Hepatocyte (in vitro differentiated cells): Measurements from ENCODE around the gene SLFN5.
"Not testable (repeated sequence)": the region's sequence is repeated elsewhere in the genome, so short reads cannot be mapped to it uniquely, and the experiment has no call there.

ENCODE experiments used
- EZH2 ChIP-seq: fragments of 200-600 bp; sonication (generic); IDR thresholded peaks from 2 replicates; pipeline ENCODE4 v1.6.1; 2016; ENCODE audit warnings: antibody characterized with exemption, mild to moderate bottlenecking, borderline replicate concordance
- TF ChIP-seq, protein P1 (sequence below): fragments of 200-600 bp; sonication (generic); IDR thresholded peaks from 2 replicates; pipeline ENCODE4 v1.5.1; 2016; ENCODE audit warnings: antibody characterized with exemption, mild to moderate bottlenecking; ENCODE audit not compliant: poor library complexity

DNA sequence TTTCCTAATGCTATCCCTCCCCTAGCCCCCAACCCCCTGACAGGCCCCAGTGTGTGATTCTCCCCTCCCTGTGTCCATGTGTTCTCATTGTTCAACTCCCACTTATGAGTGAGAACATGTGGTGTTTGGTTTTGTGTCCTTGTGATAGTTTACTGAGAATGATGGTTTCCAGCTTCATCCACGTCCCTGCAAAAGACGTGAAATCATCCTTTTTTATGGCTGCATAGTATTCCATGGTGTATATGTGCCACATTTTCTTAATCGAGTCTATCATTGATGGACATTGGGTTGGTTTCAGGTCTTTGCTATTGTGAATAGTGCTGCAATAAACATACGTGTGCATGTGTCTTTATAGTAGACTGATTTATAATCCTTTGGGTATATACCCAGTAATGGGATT is 8.6 kb upstream of the SLFN5 start:
- TF ChIP-seq, protein P1, sequence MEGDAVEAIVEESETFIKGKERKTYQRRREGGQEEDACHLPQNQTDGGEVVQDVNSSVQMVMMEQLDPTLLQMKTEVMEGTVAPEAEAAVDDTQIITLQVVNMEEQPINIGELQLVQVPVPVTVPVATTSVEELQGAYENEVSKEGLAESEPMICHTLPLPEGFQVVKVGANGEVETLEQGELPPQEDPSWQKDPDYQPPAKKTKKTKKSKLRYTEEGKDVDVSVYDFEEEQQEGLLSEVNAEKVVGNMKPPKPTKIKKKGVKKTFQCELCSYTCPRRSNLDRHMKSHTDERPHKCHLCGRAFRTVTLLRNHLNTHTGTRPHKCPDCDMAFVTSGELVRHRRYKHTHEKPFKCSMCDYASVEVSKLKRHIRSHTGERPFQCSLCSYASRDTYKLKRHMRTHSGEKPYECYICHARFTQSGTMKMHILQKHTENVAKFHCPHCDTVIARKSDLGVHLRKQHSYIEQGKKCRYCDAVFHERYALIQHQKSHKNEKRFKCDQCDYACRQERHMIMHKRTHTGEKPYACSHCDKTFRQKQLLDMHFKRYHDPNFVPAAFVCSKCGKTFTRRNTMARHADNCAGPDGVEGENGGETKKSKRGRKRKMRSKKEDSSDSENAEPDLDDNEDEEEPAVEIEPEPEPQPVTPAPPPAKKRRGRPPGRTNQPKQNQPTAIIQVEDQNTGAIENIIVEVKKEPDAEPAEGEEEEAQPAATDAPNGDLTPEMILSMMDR, result not testable (repeated sequence)
- TF ChIP-seq EZH2, result not testable (repeated sequence)
